Measurements from ENCODE around the gene SPOCD1. TPM values are rescaled to one million over a fixed set of nuclear protein-coding genes. Genes with fewer than 3 reads are reported as not detected.

The SPOCD1 gene
- total RNA-seq, 4 donors from 2014 or later: 0.82 to 42.7 (median 4.5) TPM

- TF ChIP-seq CTCF (IDR thresholded peaks at IDR 0.05; ENCODE audit: low read depth): no peak
Observed at GRCh38 chr1:31780632-31781031, 35.2 kb downstream of the SPOCD1 start.

GRCh38 chr1:31779687-31780086, 36.1 kb downstream of the SPOCD1 start:
- TF ChIP-seq CTCF (IDR thresholded peaks at IDR 0.05; ENCODE audit: low read depth): no peak

DNA sequence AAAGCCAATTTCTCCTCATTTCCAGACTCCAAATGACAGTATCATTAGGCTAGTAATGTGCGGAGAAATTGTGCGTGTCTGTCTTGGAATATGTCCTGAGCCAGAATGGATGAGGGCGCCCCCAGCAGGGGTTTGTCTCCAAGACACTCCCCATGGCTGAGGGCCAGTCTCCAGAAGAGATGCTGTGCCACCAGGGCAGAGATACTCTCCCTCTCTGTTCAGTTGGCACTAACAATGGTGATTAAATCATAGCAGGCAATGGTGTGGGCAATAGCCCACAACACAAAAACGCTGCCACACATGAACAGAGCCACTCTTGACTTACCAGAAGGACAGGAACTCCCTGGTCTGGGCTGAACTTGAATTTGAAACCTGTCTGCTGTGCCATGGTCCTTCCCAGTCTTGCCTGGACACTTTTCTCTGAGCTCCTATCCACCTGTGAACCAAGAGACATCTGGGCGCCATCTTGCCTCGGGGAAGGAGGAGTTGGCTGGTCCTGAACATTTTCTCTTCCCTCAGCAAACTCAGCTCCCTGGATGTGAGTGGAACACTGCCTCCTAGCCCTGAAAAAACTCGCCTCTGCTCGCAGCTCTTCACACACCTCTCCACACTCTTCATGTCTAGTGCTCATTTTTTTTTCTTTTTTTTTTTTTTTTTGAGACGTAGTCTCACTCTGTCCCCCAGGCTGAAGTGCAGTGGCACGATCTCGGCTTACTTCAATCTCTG, 36.9 kb downstream of the SPOCD1 start:
- no peak for TF ChIP-seq CTCF (IDR thresholded peaks at IDR 0.05; ENCODE audit: low read depth)

DNA sequence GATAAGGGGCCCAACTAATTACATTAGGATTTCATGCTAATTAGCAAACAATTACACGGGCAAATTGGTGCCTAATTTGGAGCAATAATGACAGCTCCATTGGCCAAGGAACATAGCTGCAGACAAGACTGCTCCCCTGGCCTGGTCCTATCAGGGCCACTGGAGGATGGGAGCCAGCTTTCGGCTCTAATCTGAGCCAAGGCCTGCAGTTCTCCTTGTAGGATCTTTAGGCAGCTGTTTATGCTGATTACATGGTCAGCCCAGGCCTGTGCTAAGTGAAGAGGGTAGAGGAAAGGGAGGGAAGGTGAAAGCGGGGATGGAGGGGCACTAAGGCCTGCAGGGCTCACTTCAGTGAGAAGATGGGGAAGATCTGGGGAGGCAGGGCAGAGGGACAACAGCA, 39.3 kb downstream of the SPOCD1 start:
- no peak for TF ChIP-seq CTCF (IDR thresholded peaks at IDR 0.05; ENCODE audit: low read depth)

GRCh38 chr1:31776032-31776431, 39.8 kb downstream of the SPOCD1 start:
- TF ChIP-seq CTCF (IDR thresholded peaks at IDR 0.05; ENCODE audit: low read depth): no peak

- no peak for TF ChIP-seq CTCF (IDR thresholded peaks at IDR 0.05; ENCODE audit: low read depth)
Observed at GRCh38 chr1:31775210-31775999, 40.4 kb downstream of the SPOCD1 start.

GRCh38 chr1:31774495-31774894, 41.3 kb downstream of the SPOCD1 start:
- no peak for TF ChIP-seq CTCF (IDR thresholded peaks at IDR 0.05; ENCODE audit: low read depth)

Measured in subcutaneous adipose tissue (tissue), 4 donors.